NCI-H146 (cell line): ENCODE results near the gene FAM114A1.

Experiments
- DNase-seq: peaks from one replicate; lab custom pipeline; 2025; lab: John Stamatoyannopoulos, UW

The FAM114A1 gene

DNA sequence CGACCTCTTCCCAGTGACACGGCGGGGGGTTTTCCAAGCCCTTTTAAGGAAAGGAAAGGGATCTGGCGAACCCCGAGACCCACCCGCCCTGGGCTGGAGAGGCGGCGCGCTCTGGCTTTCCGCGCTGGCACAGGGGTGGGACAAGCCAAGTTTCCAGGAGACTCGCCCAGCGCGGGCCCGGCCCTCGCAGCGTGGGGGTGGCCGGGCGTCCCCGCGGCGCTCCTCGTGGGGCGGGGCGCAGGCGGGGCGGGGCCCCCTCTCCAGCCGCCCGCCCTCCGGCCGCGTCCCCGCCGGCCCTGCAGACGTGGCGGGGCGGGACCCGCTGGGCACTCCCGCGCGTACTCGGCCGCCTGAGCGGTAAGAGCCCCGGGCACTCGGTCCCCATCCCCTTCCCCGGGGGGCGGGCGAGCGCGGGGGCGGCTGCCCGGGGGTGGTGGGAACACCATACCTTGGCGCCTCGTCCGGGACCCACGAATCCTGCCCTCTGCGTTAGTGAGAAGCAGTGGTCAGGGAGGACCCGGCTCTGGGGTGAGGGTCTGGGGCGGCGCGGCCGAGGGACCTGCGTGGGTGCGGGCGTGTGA lies at the start of gene FAM114A1:
FAM114A1 (plus strand) TSS at position 329 of the 581 bp plus-strand sequence. CDS start 10,273 bp downstream, outside the sequence.
- peak; percentile 39 for DNase-seq

DNA sequence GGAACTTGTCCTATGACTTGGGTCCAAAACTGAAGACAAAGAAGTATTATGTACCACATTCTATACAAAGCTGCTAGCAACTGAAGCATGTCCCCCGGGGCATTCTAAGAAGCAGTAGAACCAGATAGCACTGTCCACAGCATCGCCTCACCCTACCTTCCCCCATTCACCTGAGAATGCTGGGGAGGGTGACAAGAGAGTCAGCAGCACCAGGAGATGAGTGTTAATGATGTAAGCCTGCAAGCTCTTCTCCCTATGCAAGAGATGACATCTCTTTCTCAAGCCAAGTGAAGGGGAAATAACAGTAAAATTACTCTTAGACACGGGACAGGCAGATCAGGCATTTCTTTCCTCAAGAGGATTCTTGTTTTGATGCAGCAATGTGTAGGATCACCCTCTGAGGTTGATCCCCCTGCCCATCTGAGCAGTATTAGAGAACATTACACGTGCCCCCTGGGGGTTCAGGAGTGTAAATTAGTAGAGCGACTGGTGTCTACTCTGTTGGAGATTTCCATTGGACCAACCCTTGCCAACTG lies 49.1 kb upstream of the FAM114A1 start:
- DNase-seq: no peak

DNA sequence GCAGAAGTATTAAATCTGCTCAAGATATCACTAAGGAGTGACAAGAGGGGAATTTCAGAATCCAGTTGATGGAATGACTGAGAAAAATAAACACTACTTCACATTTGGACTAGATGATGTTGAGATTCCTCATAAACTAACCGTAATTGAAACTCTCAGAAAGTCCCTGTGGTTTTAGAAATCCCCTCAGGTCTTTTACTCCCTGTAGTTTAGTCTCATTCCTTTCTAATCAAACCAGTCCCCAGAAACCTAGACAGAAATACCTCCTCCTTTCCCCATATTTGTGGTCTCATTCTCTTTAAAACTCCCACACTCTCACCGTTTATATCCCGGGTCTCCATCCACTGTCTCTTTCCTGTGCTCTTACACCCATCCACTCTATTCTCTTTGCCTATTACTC lies 48.0 kb upstream of the FAM114A1 start:
- DNase-seq: no peak

DNA sequence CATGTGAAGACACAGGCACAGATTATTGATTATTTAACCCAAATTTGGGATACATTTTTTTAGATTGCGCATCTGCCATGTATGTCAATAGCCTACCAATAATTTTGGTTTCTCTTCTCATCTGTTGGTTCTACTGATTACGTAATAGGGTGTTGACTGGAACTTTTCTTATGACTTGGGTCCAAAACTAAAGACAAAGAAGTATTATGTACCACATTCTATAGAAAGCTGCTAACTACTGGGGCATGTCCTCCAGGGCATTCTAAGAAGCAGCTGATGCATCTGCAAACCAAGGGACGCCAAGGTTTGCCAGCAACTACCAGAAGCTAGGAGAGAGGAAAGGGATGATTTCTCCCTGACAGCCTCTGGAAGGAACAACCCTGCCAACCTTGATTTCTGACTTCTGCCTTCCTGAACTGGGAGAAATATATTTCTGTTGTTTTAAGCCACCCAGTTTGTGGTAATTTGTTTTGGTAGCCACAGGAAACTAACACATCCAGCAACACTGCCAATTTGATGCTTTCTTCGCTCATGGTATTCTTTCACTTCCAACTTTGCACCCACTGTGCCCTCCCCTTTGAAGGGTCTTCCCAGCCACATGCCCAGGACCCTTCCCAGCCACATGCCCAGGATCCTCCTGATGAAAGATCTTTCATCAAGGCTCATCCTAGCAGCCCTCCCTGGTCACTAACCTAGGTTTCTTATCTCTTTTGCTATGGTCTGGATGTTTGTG lies 47.1 kb upstream of the FAM114A1 start:
- no peak for DNase-seq

DNA sequence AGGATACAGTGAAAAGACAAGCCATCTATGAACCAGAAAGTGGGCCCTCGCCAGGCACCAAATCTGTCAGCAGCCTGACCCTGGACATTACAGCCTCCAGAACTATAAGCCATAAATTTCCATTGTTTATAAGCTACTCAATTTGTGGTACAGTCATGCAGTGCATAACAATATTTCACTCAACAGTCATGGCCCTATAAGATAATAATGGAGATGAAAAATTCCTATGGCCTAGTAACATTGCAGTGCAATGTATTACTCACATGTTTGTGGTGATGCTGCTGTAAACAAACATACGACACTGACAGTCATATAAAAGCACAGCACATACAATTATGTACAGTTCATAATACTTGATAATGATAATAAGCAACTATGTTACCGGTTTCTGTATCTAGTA lies 45.9 kb upstream of the FAM114A1 start:
- no peak for DNase-seq

DNA sequence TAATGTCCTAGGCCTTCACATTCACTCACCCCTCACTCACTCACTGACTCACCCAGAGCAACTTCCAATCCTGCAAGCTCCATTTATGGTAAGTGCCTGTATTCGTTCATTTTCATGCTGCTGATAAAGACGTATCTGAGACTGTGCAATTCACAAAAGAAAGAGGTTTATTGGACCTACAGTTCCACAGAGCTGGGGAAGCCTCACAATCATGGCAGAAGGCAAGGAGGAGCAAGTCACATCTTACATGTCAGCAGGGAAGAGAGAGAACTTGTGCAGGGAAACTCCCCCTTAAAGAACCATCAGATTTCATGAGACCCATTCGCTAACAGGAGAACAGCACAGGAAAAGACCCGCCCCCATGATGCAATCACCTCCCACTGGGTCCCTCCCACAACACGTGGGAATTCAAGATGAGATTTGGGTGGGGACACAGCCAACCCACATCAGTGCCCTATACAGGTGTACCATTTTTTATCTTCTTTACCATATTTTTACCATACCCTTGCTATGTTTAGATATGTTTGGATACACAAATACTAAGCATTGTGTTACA lies 44.8 kb upstream of the FAM114A1 start:
- DNase-seq: no peak

DNA sequence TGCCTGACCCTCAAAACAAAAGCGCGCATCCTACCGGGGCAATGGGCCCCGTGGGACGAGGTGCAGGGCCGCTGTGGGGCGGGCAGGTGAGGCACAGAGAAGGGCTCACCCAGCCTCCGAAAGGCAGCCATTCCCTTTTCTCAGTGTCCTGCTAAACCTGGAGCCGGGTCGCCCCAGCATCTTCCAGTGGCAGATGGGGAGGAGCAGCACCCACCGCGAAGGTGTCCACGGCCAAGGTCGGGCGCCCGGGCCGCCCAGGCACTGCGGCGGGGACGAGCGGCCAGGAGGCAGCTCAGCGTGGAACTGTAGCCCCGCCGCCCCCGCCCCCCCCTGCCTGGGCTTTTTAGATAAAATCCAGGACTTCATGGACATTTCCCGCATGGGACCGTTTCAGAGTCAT lies 43.8 kb upstream of the FAM114A1 start:
- no peak for DNase-seq

DNA sequence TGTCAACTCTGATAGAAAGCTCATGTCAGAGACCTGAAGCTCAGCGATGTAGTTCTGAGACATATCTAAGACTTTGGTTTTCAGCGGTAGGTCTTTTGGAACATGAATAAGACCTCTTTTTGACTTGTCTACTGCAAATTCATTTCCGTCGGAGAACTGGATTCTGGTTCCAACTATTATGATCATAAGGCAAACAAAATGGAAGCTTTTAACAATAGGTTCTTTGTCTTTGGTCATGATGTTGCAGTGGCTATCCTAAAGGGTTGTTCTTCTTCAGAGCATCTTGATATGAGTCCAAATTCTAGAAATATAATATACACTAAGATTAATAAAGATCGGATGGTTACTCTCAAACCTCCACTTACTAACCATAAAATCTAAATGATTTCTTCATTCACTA lies 38.4 kb upstream of the FAM114A1 start:
- DNase-seq: no peak

DNA sequence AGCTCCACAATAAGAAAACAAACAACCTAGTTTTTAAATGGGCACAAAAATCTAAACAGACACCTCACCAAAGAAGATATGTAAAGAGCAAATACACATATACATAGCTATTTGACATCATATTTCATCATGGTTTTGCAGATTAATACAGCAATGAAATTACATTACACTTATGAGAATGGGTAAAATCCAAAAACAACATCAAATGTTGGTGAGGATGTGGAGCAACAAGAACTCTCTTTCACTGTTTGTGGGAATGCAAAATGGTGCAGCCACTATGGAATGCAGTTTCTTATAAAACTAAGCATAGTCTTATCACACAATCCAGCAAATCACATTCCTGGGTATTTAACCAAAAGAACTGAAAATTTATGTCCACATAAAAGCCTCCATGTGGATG lies 36.0 kb upstream of the FAM114A1 start:
- no peak for DNase-seq

DNA sequence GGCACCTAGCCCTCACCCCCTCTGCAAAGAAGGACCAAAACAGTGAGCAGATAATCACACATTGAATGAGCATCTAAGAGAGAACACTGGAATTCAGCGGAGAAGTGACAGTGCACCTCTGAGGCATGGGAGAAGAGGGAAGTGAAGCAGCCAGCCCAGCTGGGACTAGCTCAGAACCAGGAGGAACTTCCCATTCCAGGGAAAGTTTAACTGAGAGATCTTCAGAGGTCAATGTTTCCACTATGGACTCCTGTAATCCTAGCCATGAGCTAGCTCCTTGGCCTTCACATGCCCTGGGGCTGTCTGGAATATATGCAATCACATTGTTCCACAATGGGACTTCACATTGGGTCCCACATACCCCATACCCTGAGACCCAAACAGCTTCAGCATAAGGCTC lies 35.4 kb upstream of the FAM114A1 start:
- no peak for DNase-seq

DNA sequence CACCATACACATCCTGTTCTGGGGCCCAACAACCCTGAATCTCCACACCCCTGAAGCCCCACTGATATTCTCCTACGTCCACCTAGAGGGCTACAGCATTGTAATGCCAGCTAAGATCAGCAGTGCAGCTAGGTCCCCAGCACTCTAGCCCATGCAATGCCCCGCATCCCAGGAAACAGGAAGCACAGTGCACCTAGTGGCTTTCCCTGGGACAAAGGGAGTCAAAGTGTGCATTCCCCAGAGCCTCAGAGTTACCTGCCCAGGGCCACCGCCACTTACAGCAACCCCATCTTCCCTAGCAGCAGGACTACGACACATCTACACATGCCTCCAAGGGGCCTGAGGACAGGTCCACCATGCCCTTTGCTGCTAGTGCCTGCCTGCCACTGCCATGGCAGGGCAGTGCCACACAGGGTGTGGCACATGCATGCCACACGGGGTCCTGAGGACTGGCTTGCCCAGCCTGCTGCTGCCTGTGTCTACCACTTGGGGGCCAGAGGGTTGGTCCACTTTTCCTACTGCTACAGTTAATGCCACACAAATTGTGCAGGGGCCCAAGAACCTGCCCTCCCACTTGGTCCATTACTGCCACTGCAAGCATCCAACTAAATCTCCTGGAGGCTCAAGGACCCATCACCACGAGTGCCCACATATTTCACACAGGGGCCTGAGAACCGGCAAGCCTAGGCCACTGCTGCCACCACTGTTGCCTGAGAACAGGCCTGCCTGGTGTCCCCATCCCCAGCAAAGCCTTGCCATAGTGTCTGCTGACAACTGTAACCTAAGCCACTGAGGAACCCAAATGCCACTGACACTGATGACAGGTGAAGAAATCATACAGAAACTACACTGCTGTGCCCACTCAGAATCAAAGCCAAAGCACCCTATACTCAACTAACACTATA lies 34.7 kb upstream of the FAM114A1 start:
- DNase-seq: no peak

DNA sequence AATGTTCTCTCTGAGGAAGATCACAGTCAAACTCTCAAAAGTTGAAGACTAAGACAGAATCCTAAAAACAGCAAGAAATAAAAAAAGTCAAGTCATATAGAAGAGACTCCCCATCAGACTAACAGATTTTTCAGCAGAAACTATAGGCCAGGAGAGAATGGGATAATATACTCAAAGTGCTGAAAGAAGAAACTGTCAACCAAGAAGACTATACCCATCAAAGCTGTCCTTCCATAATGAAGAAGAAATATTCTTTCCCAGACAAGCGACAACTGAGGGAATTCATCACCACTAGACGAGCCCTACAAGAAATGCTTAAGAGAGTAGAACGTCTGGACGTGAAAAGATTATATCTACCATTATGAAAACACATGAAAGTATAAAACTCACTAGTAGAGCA lies 33.0 kb upstream of the FAM114A1 start:
- no peak for DNase-seq

DNA sequence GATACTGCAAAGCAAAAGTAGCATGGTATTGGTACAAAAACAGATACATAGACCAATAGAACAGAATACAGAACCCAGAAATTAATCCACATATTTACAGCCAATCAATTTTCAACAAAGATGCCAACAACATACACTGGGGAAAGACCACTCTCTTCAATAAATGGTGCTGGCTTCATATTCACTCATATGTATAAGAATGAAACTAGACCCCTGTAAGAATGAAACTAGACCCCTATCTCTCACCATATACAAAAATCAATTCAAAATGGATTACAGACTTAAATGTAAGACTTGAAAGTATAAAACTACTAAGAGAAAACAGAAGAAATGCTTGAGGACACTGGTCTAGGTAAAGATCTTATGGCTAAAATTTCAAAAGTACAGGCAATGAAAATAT lies 30.3 kb upstream of the FAM114A1 start:
- DNase-seq: no peak

DNA sequence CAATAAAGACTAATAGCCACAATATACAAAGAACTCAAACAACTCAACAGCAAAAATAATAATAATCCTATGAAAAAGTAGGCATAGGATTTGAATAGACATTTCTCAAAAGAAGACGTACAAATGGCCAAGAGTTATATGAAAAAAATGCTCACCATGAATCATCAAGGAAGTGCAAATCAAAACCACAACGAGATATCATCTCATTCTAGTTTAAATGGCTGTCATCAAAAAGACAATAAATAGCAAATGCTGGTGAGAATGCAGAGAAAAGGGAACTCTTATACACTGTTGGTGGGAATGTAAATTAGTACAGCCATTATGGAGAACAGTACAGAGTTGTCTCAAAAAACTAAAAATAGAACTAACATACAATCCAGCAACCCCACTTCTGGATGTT lies 29.8 kb upstream of the FAM114A1 start:
- DNase-seq: no peak

DNA sequence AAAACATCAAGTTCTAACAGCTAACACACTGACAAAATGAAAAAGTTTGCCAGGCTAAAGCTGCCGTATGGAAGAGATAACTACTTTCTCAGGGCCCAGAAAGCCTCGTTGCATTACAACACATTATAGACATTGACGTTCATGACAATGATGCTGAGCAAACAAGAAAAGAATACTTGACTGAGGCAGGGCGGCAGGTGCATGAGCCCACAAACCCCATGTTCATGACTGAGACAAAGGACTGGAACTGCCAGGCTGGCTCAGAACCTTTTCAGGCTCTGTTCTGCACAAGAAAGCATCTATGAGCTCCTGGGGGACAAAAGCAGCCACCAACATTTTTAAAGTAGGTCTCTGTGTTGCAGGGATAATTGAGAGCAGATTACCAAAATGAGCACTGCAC lies 24.6 kb upstream of the FAM114A1 start:
- DNase-seq: no peak

DNA sequence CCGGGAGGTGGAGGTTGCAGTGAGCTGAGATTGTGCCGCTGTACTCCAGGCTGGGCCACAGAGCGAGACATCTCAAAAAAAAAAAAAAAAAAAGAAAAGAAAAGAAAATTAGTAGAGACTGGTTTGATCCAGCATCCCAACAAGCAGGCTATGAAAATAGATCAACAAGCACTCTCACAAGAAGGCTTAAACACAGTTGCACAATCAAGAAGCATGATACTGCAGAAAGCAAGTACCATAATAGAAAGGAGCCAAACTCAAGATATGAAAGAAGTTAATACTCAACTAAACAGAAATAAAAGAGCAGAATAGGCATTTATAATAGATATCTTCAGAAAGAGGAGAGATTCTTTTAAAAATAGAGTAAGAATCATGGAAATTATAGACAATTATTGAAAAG lies 21.6 kb upstream of the FAM114A1 start:
- no peak for DNase-seq

DNA sequence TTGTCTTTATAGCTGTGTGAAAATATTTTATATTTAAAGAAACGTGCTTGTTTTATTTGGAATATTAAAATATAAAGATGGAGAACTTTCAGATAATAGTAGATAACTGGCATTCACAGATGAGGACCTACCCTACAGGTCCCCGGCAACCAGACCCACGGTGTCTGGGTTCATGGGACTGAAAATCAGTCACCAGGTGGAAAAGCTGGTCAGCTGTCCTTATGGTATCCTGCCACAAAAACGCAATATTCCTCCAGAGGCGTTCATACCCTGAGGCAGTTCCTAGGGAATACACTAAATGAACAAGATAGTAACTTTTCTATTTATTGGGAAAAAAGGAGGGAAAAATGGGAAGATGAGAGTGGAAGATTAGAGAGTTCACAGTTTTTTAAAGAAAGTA lies 12.1 kb upstream of the FAM114A1 start:
- DNase-seq: no peak

DNA sequence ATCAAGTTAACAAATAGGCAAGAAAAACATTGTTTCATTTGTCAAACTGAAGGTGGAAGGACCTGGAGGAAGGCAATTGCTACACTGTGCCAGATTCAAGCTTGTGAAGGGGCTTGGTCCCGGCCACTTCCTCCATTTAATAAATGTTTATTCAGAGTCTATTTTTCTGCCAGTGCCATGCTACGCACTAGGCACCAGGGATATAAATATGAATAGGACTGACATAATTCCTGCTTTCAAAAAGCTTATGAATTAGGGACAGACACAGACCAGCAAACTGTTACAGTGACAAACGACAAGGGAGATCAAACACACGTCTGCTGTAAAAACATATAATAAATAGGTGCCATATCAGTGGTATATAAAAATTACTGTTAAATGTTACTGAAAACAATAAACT lies 11.6 kb upstream of the FAM114A1 start:
- DNase-seq: no peak

DNA sequence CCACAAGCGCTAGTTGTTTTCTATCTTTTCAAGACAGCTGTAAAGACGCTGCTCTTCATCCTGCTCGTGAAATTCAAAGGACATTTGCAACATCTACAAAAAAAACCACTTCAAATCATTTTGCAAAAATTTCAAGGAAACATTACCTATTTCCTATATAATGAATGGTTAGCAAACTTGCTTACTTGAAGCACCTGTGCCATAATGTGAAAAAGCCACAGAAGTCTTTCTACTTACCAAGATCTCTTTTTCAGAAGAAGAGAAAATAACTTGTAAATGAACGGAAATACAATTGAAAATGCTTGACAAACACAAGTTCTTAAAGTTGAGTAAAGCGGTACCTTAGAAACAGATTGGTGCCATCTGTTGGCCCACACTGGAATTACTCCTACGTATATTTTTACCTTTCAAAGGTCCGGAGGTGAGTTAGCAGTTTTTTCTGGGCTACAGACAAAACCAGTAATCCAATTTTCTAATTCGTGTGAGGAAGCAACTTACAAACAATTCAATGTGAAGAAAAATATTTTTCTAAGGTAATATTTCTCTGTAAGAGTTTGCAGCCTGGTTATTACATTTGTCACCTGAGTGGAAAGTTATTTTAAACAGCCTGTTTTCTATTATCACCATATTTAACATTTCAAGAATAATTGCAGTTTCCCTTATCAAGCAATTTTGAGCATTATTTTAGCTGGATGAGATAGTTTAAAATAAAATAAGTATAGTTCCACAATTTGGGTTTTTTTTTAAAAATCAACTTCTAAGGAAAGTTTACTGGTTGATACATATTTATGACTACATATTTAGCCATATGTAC lies 10.9 kb upstream of the FAM114A1 start, which contains the start of gene TLR6:
TLR6 (minus strand) TSS at position 294 of the 814 bp plus-strand sequence. CDS start 27,344 bp downstream, outside the sequence.
- DNase-seq: peak; percentile 7

DNA sequence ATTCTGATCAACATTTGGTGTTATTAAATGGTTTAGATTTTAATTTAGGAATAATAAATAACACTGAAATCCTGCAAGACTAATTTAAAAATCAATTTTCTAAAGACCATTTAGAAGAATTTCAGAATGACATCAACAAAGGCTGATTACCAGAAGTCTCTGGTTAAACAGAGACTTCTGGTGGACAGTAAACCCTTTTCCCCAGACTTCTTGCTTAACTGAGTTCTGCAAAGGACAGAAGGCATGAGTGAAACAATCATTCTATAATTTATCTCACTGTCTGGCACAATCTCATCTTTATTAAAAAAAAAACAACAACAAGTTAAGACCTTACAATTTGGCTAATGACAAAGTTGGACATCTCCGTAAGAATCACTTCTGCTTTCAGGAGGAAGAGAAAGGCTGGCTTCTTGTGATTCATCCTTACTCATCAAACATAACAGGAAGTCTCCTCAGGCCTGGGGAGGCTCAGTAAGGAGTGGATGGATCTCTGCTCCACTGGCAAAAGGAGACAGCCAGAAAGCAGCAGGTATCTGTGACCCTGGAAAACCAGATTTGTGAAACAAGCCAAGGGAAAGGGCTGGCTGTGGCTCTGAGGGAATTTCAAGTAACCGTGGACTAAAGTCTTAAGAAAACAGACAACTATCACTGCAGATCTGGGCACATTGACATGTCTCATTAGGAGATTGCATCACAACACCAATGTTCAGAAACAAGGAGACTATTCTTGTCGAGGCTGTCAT lies 10.1 kb upstream of the FAM114A1 start:
- DNase-seq: no peak

DNA sequence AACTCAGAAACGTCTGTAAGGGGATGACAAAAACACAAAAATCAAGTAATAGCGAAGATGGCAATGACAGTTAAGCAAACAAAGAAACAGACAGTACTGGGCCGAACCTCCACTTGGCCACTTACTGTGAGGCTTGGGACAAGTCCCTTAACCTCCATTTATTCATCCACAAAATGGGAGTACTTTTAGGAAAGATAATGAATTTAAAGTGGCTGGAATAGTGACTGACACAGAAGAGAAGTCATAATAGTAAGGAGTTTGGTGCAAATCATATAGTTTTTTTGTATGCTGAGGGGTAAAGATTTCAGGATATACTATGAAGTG lies 9.5 kb upstream of the FAM114A1 start:
- no peak for DNase-seq
